HepG2 (cell line): ENCODE measurements around the gene SV2B.

Source experiments
- CTCF ChIP-seq: sonication (generic); formaldehyde crosslinking; IDR thresholded peaks from 2 replicates; pipeline ENCODE4 v1.5.0; 2020; ENCODE audit warnings: mild to moderate bottlenecking, missing genetic modification reagents, moderate library complexity
- GTF2F1 ChIP-seq: fragments of 150-350 bp; IDR thresholded peaks from 2 replicates; pipeline ENCODE4 v1.6.1; 2014; ENCODE audit warnings: low read length
- KAT7 ChIP-seq: IDR thresholded peaks from 2 replicates; pipeline ENCODE4 v1.6.1; 2018; ENCODE audit warnings: borderline replicate concordance, missing compliant biosample characterization
- MAFF ChIP-seq: IDR thresholded peaks from 2 replicates; pipeline ENCODE4 v1.6.1; 2011; ENCODE audit warnings: low read depth, low read length, improper control_type of control experiment
- MEIS2 ChIP-seq: sonication (generic); formaldehyde crosslinking; IDR thresholded peaks from 2 replicates; pipeline ENCODE4 v1.9.0; 2021; ENCODE audit warnings: mild to moderate bottlenecking, missing genetic modification reagents
- RAD21 ChIP-seq: fragments of 450-650 bp; formaldehyde crosslinking; IDR thresholded peaks from 2 replicates; pipeline ENCODE4 v1.5.0; 2020; ENCODE audit warnings: mild to moderate bottlenecking
- RBFOX2 ChIP-seq: fragments of 200-400 bp; formaldehyde crosslinking; IDR thresholded peaks from 2 replicates; pipeline ENCODE4 v1.6.1; 2017; ENCODE audit warnings: low read depth, mild to moderate bottlenecking, low read length
- SKI ChIP-seq: fragments of 450-650 bp; IDR thresholded peaks from one replicate; pipeline ENCODE4 v1.6.1; 2018; ENCODE audit warnings: mild to moderate bottlenecking; ENCODE audit not compliant: partially characterized antibody
- SRSF1 ChIP-seq: fragments of 200-400 bp; formaldehyde crosslinking; optimal IDR thresholded peaks from 2 replicates; pipeline ENCODE3; 2017; ENCODE audit warnings: mild to moderate bottlenecking, low read depth, low read length, moderate library complexity
- ZNF503 ChIP-seq: sonication (generic); formaldehyde crosslinking; IDR thresholded peaks from 2 replicates; pipeline ENCODE4 v1.4.0; 2020; ENCODE audit warnings: missing genetic modification reagents
- ZNF749 ChIP-seq: sonication (generic); formaldehyde crosslinking; IDR thresholded peaks from 2 replicates; pipeline ENCODE4 v1.8.0; 2022; ENCODE audit warnings: mild to moderate bottlenecking, missing genetic modification reagents, moderate library complexity, borderline replicate concordance

- no peak for TF ChIP-seq CTCF (CRISPR knock-in tag)
- TF ChIP-seq ZNF749 (CRISPR knock-in tag) = no peak
- no peak for TF ChIP-seq MEIS2
- no peak for TF ChIP-seq SRSF1
- no peak for TF ChIP-seq RBFOX2
- TF ChIP-seq SKI = no peak
- no peak for TF ChIP-seq KAT7 (CRISPR knock-in tag)
- no peak for TF ChIP-seq ZNF503
- TF ChIP-seq GTF2F1 = no peak
- no peak for TF ChIP-seq RAD21 (CRISPR knock-in tag)
- no peak for TF ChIP-seq MAFF
Observed at GRCh38 chr15:91200101-91200754, 100.2 kb downstream of the SV2B start.
